ENCODE measurements around the gene GBX2. TPM values are rescaled to one million over a fixed set of nuclear protein-coding genes. Genes with fewer than 3 reads are reported as not detected.

Gene GBX2
- total and polyA plus RNA-seq, 5 donors from 2014 or later: not detected

DNA sequence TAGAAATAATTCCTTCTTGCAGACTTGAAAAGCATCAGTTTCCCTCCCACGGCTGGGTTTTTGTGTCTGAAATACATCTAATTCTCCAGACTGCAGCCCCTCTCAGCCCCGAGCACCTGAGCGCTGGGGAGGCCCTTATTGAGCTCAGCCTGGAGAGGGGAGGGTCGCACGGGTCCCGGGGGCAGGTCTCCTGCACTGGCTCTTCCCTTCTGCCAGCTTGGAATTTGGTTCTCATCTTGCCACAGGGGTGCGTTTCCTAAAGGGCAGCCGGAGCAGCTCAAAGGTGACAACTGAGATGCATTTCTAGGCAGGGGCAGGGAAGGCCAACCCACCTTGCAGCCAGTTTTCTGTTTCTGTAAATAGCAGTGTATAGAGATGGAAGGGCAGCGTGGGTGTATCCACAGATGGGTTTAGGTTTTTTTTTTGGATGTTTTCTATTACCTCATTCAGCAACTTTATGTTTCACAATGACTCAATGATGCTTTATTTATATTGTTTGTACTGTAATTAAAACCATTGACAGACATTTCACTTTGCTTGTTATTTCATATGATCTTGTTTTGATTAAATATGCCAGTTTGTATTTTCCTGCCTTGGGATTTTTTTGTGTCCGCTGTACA is 37.0 kb downstream of the GBX2 start:
- no peak overlapping the region for H3K4me3 Mint-ChIP-seq
- Histone ChIP-seq H3K27me3 (ENCODE audit: control insufficient read depth, insufficient read depth, low read length) (no peaks in the 10 kb centered on the region), H3K9me3 (ENCODE audit: control insufficient read depth in 2 of 2, low read length in 2 of 2) (no peaks in the 10 kb centered on the region), H3K36me3 (ENCODE audit: control insufficient read depth, insufficient read depth, low read length) (no peaks in the 10 kb centered on the region), H3K4me3 (ENCODE audit: low read depth, low read length) (no peak overlapping the region), H3K27ac (ENCODE audit: insufficient read depth, low read length, poor library complexity, severe bottlenecking) (no peak overlapping the region), H3K4me1 (ENCODE audit: control insufficient read depth, insufficient read depth, low read length, poor library complexity, severe bottlenecking) (no peaks in the 10 kb centered on the region)
- H3K36me3 Mint-ChIP-seq: no peaks in the 10 kb centered on the region
- ATAC-seq (ENCODE audit: low read depth in 2 of 2) (no peak), DNase-seq (no peak)
- no peaks in the 10 kb centered on the region for H3K4me1 Mint-ChIP-seq
- H3K27me3 Mint-ChIP-seq: no peaks in the 10 kb centered on the region
- H3K9me3 Mint-ChIP-seq: no peaks in the 10 kb centered on the region
- no peak overlapping the region for H3K27ac Mint-ChIP-seq

DNA sequence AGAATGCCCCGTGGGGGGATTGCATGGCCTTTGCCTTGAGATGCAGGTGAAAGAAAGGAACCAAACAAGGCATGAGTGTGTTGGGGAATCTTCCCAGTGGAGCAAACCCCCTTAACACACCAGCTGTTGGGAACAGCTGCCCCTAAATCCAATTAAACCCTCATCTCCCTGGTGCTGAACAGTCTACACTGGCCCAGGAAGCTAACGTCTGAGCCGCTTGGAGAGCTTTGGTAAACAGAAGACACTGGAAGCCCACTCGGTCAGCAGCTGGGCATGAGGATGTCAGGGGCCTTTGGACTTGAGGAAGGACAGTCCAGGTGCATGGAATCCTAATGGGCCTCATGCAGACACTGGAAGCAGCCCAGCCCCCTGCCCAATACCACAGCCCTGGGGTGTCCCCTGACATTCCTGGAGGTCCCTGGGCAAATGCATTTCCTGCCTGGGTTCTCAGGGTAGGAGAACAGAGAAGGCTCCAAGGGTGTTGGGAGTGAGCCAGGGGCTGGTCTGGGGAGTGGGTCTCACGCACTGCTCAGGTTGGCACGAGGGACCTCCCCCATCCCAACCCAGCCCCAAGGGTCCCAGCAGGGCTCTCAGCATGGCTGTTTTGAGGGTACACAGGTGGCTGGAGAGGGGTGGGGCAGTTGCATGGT is 37.7 kb downstream of the GBX2 start:
- H3K9me3 Mint-ChIP-seq: no peaks in the 10 kb centered on the region
- H3K27me3 Mint-ChIP-seq: no peaks in the 10 kb centered on the region

DNA sequence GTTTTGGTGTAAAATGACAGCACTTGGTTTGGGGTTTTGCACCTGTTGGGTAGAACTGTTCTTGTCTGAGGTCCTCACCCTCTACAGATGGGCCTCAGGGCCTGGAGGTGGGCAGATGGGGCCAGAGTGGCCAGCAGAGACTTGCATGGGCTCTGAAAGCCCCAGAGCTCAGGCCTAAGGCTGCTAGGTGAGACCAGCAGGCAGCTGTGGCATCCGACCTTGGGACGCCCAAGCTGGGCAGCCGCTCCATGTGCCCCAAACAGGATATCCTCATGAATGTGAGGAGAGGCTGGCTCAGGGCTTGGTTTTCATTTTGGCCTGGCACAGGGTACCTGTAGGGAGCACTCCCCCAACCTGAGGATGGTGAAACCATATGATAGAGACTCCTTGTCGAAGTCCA is 38.3 kb downstream of the GBX2 start:
- H3K4me3 Mint-ChIP-seq: no peak overlapping the region

More for the DNA sequence above, 37.7 kb downstream of the GBX2 start:
- H3K27me3 ChIP-seq (ENCODE audit: control insufficient read depth, insufficient read depth, low read length): no peaks in the 10 kb centered on the region
- H3K4me3 ChIP-seq (ENCODE audit: low read depth, low read length): no peak overlapping the region
- Mint-ChIP-seq H3K36me3 (no peaks in the 10 kb centered on the region), H3K27ac (no peak overlapping the region), H3K4me1 (no peaks in the 10 kb centered on the region), H3K4me3 (no peak overlapping the region)
- no peaks in the 10 kb centered on the region for H3K36me3 ChIP-seq (ENCODE audit: control insufficient read depth, insufficient read depth, low read length)
- DNase-seq (no peak), ATAC-seq (ENCODE audit: low read depth in 2 of 2) (no peak)
- H3K4me1 ChIP-seq (ENCODE audit: control insufficient read depth, insufficient read depth, low read length, poor library complexity, severe bottlenecking): no peaks in the 10 kb centered on the region
- H3K27ac ChIP-seq (ENCODE audit: insufficient read depth, low read length, poor library complexity, severe bottlenecking): no peak overlapping the region
- H3K9me3 ChIP-seq (ENCODE audit: control insufficient read depth in 2 of 2, low read length in 2 of 2): no peaks in the 10 kb centered on the region

DNA sequence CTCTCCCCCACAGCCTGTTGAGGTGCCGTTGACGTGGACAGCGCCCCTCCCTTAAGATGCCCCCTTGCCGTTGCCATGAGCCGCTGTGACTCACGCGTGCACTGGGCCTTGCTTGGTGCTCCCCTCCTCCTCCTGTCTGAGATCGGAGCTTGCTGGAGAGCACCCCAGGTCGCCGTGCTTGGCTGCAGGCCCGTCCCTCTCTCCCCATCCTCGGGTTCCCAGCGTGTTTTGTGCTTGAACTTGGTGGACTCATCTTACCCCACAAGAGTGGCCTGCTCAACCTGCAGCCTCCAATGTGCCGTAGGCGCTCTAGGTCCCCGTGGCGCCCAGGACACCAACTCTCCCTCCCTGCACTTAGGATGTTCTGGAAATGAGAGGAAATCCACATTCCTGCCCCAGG is 39.9 kb downstream of the GBX2 start:
- no peaks in the 10 kb centered on the region for H3K36me3 Mint-ChIP-seq
- H3K4me1 Mint-ChIP-seq: no peaks in the 10 kb centered on the region
- ATAC-seq (ENCODE audit: low read depth in 2 of 2) (no peak), DNase-seq (no peak)
- H3K27ac Mint-ChIP-seq: no peak overlapping the region
- no peaks in the 10 kb centered on the region for H3K27me3 Mint-ChIP-seq
- Histone ChIP-seq H3K4me1 (ENCODE audit: control insufficient read depth, insufficient read depth, low read length, poor library complexity, severe bottlenecking) (no peaks in the 10 kb centered on the region), H3K27ac (ENCODE audit: insufficient read depth, low read length, poor library complexity, severe bottlenecking) (no peak overlapping the region), H3K4me3 (ENCODE audit: low read depth, low read length) (no peak overlapping the region), H3K36me3 (ENCODE audit: control insufficient read depth, insufficient read depth, low read length) (no peaks in the 10 kb centered on the region), H3K9me3 (ENCODE audit: control insufficient read depth in 2 of 2, low read length in 2 of 2) (no peaks in the 10 kb centered on the region), H3K27me3 (ENCODE audit: control insufficient read depth, insufficient read depth, low read length) (no peaks in the 10 kb centered on the region)
- H3K9me3 Mint-ChIP-seq: no peaks in the 10 kb centered on the region
- H3K4me3 Mint-ChIP-seq: no peak overlapping the region

More for the DNA sequence above, 38.3 kb downstream of the GBX2 start:
- H3K4me1 ChIP-seq (ENCODE audit: control insufficient read depth, insufficient read depth, low read length, poor library complexity, severe bottlenecking): no peaks in the 10 kb centered on the region
- no peak for ATAC-seq (ENCODE audit: low read depth in 2 of 2)
- H3K27ac ChIP-seq (ENCODE audit: insufficient read depth, low read length, poor library complexity, severe bottlenecking): no peak overlapping the region
- no peaks in the 10 kb centered on the region for H3K9me3 Mint-ChIP-seq
- H3K36me3 ChIP-seq (ENCODE audit: control insufficient read depth, insufficient read depth, low read length): no peaks in the 10 kb centered on the region
- H3K9me3 ChIP-seq (ENCODE audit: control insufficient read depth in 2 of 2, low read length in 2 of 2): no peaks in the 10 kb centered on the region
- H3K27ac Mint-ChIP-seq: no peak overlapping the region
- DNase-seq: no peak
- H3K36me3 Mint-ChIP-seq: no peaks in the 10 kb centered on the region
- H3K27me3 Mint-ChIP-seq: no peaks in the 10 kb centered on the region
- no peak overlapping the region for H3K4me3 ChIP-seq (ENCODE audit: low read depth, low read length)
- H3K27me3 ChIP-seq (ENCODE audit: control insufficient read depth, insufficient read depth, low read length): no peaks in the 10 kb centered on the region
- no peaks in the 10 kb centered on the region for H3K4me1 Mint-ChIP-seq

DNA sequence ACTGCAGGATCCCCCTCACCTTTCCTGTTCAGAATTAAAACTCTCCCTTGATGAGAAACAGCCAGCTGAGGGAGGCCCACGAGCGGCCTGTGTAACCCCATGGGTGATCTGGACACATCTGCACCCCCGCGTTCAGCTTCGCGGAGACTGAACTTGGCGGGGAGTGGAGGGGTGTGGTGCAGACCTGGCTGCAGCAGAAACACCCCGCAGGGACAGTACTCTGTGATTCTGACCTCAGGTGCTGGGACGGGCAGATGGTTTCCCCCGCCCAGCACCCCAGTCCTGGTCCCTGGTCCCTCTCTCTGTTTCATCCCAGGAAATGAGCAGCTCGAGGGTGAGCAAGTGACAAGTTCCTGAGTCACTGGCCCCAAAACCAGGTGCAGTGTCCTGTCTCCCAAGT is 41.2 kb downstream of the GBX2 start:
- H3K36me3 ChIP-seq (ENCODE audit: control insufficient read depth, insufficient read depth, low read length): no peaks in the 10 kb centered on the region
- no peaks in the 10 kb centered on the region for H3K27me3 Mint-ChIP-seq
- no peaks in the 10 kb centered on the region for H3K9me3 Mint-ChIP-seq
- H3K4me3 ChIP-seq (ENCODE audit: low read depth, low read length): no peak overlapping the region
- H3K27ac ChIP-seq (ENCODE audit: insufficient read depth, low read length, poor library complexity, severe bottlenecking): no peak overlapping the region
- no peak overlapping the region for H3K27ac Mint-ChIP-seq
- no peaks in the 10 kb centered on the region for H3K27me3 ChIP-seq (ENCODE audit: control insufficient read depth, insufficient read depth, low read length)
- no peaks in the 10 kb centered on the region for H3K9me3 ChIP-seq (ENCODE audit: control insufficient read depth in 2 of 2, low read length in 2 of 2)
- no peaks in the 10 kb centered on the region for H3K4me1 Mint-ChIP-seq
- ATAC-seq (ENCODE audit: low read depth in 2 of 2) (no peak), DNase-seq (no peak)
- H3K4me1 ChIP-seq (ENCODE audit: control insufficient read depth, insufficient read depth, low read length, poor library complexity, severe bottlenecking): no peaks in the 10 kb centered on the region
- no peaks in the 10 kb centered on the region for H3K36me3 Mint-ChIP-seq
- H3K4me3 Mint-ChIP-seq: no peak overlapping the region

DNA sequence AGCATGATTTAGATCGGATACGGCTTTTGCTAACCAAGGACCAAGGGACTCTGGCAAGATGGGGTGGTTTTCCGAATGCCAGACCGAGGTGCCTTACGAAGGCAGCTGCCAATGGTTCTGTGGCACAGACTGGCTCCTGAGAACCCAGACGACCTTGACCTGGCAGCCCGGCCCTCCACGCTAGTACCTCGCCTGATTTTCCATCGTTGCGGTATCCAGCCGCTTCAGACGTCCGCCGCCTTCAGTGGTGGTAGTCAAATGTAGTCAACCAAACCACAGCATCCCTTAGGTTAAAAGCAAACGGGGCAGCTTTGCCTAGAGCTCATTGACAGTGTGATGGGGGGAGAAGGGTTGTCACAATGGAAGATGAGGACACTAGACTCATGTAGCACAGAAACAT is 42.6 kb downstream of the GBX2 start:
- Histone ChIP-seq H3K36me3 (ENCODE audit: control insufficient read depth, insufficient read depth, low read length) (no peaks in the 10 kb centered on the region), H3K9me3 (ENCODE audit: control insufficient read depth in 2 of 2, low read length in 2 of 2) (no peaks in the 10 kb centered on the region), H3K4me1 (ENCODE audit: control insufficient read depth, insufficient read depth, low read length, poor library complexity, severe bottlenecking) (no peaks in the 10 kb centered on the region), H3K4me3 (ENCODE audit: low read depth, low read length) (no peak overlapping the region), H3K27ac (ENCODE audit: insufficient read depth, low read length, poor library complexity, severe bottlenecking) (no peak overlapping the region), H3K27me3 (ENCODE audit: control insufficient read depth, insufficient read depth, low read length) (no peaks in the 10 kb centered on the region)
- no peak for DNase-seq
- Mint-ChIP-seq H3K4me3 (no peak overlapping the region), H3K27ac (no peak overlapping the region), H3K9me3 (no peaks in the 10 kb centered on the region), H3K36me3 (no peaks in the 10 kb centered on the region), H3K4me1 (no peaks in the 10 kb centered on the region), H3K27me3 (no peaks in the 10 kb centered on the region)
- ATAC-seq (ENCODE audit: low read depth in 2 of 2): no peak

DNA sequence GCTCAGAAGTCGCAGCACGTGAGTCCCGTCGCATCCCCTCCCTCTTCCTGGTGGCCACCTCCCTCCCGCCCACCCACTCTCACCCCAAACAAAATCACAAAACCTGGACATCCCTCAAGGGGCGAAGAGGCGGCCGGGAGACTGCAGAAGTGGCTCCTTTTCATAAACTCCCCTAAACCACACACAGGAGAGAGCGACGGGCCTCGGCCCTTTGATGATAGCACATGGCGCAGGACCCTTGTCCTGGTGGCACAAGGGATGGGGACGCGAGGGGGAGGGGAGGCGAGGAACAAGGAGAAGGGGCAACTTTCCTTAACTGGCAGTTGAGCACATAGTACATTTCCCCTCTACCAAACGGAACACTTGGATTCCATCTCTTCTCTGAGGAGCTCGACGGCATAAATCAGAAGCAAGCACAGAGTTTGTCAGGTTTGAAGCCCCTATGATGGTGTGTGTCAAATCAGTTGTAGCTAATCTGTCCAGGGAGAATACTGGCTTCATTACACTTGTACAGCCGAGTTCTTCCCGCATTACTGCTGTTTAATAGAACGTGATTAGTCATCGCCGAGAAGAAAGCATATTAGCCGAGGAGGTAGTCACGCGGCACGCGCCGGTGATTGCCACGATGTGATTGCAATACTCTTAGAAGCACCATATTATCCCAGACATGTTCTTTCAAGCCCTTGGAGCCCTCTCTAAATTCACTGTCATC is 43.8 kb downstream of the GBX2 start:
- DNase-seq (no peak), ATAC-seq (ENCODE audit: low read depth in 2 of 2) (no peak)
- H3K9me3 Mint-ChIP-seq: no peaks in the 10 kb centered on the region

DNA sequence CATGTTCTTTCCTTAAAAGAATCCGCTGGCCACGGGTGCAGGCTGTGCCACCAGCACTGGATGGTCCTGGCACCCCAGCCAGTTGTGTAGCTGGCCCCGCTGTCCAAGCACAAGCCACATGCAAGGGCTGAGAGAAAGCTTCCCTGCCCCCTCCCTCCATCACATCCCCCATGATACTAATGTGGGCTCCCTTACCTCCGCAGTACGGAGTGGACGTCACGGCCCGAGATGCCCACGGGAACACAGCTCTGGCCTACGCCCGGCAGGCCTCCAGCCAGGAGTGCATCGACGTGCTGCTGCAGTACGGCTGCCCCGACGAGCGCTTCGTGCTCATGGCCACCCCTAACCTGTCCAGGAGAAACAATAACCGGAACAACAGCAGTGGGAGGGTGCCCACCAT is 44.5 kb downstream of the GBX2 start:
- Mint-ChIP-seq H3K4me3 (no peak overlapping the region), H3K36me3 (no peaks in the 10 kb centered on the region), H3K27ac (no peak overlapping the region), H3K4me1 (no peaks in the 10 kb centered on the region), H3K9me3 (peaks cover 0 to 2% (median 0%) of the 10 kb centered on the region in 7 donors), H3K27me3 (no peaks in the 10 kb centered on the region)
- ATAC-seq (ENCODE audit: low read depth in 2 of 2): no peak
- Histone ChIP-seq H3K36me3 (ENCODE audit: control insufficient read depth, insufficient read depth, low read length) (no peaks in the 10 kb centered on the region), H3K4me1 (ENCODE audit: control insufficient read depth, insufficient read depth, low read length, poor library complexity, severe bottlenecking) (no peaks in the 10 kb centered on the region), H3K4me3 (ENCODE audit: low read depth, low read length) (no peak overlapping the region), H3K27ac (ENCODE audit: insufficient read depth, low read length, poor library complexity, severe bottlenecking) (no peak overlapping the region), H3K9me3 (ENCODE audit: control insufficient read depth in 2 of 2, low read length in 2 of 2) (no peaks in the 10 kb centered on the region), H3K27me3 (ENCODE audit: control insufficient read depth, insufficient read depth, low read length) (no peaks in the 10 kb centered on the region)
- no peak for DNase-seq

More for the DNA sequence above, 43.8 kb downstream of the GBX2 start:
- Mint-ChIP-seq H3K36me3 (no peaks in the 10 kb centered on the region), H3K27ac (no peak overlapping the region), H3K4me1 (no peaks in the 10 kb centered on the region), H3K4me3 (no peak overlapping the region), H3K27me3 (no peaks in the 10 kb centered on the region)
- H3K27me3 ChIP-seq (ENCODE audit: control insufficient read depth, insufficient read depth, low read length): no peaks in the 10 kb centered on the region
- no peak overlapping the region for H3K4me3 ChIP-seq (ENCODE audit: low read depth, low read length)
- no peaks in the 10 kb centered on the region for H3K4me1 ChIP-seq (ENCODE audit: control insufficient read depth, insufficient read depth, low read length, poor library complexity, severe bottlenecking)
- no peak overlapping the region for H3K27ac ChIP-seq (ENCODE audit: insufficient read depth, low read length, poor library complexity, severe bottlenecking)
- no peaks in the 10 kb centered on the region for H3K36me3 ChIP-seq (ENCODE audit: control insufficient read depth, insufficient read depth, low read length)
- no peaks in the 10 kb centered on the region for H3K9me3 ChIP-seq (ENCODE audit: control insufficient read depth in 2 of 2, low read length in 2 of 2)
